ENCODE data around the gene GAST. TPM values are rescaled to one million over a fixed set of nuclear protein-coding genes. Genes with fewer than 3 reads are reported as not detected.

The GAST gene
- total and polyA plus RNA-seq, 2 of the 13 experiments (the other 11 are each of a cell fraction or from before 2014, with no cell fraction given), result 0.32 to 0.42 TPM

GRCh38 chr17:41738077-41738800 is 26.1 kb downstream of the GAST start (continued):
- TF ChIP-seq THAP7 (CRISPR knock-in tag; IDR thresholded peaks at IDR 0.05), result peak; percentile 88
- TF ChIP-seq MLLT10 (CRISPR knock-in tag; IDR thresholded peaks at IDR 0.05), result no peak
- TF ChIP-seq PRPF4 (IDR thresholded peaks at IDR 0.05; ENCODE audit: low read depth, low read length, poor library complexity, severe bottlenecking), result no peak
- no peak; the same call in 1 of the 2 replicates for TF ChIP-seq NR2F6 (IDR thresholded peaks at IDR 0.05)
- TF ChIP-seq NR2F6 (CRISPR knock-in tag; IDR thresholded peaks at IDR 0.05), result 0 out of 2 replicates have a peak, but pooled peaks have one; percentile 63
- no peak; the same call in 1 of the 2 replicates for TF ChIP-seq NRL (CRISPR knock-in tag; IDR thresholded peaks at IDR 0.05; ENCODE audit: borderline replicate concordance)
- peak; percentile 81 for TF ChIP-seq ZBED4 (CRISPR knock-in tag; IDR thresholded peaks at IDR 0.05; ENCODE audit: borderline replicate concordance)
- TF ChIP-seq JUND (CRISPR knock-in tag; IDR thresholded peaks at IDR 0.05), result no peak
- TF ChIP-seq TOE1 (CRISPR knock-in tag; IDR thresholded peaks at IDR 0.05), result no peak
- TF ChIP-seq ZNF207 (IDR thresholded peaks at IDR 0.05; ENCODE audit: borderline replicate concordance), result no peak
- no peak for TF ChIP-seq SALL2 (CRISPR knock-in tag; IDR thresholded peaks at IDR 0.05)
- no peak for TF ChIP-seq PLRG1 (conservative IDR thresholded peaks at IDR 0.05)
- no peak for TF ChIP-seq ZSCAN21 (CRISPR knock-in tag; IDR thresholded peaks at IDR 0.05; ENCODE audit: borderline replicate concordance)
- peak; percentile 27; the same call in 1 of the 2 replicates for TF ChIP-seq DRAP1 (CRISPR knock-in tag; IDR thresholded peaks at IDR 0.05)
- TF ChIP-seq CENPBD1 (CRISPR knock-in tag; IDR thresholded peaks at IDR 0.05; ENCODE audit: borderline replicate concordance, low read depth), result no peak
- TF ChIP-seq PCBP2 (optimal IDR thresholded peaks at IDR 0.05; ENCODE audit: low read depth, low read length, poor library complexity, severe bottlenecking), result no peak
- no peak for TF ChIP-seq GLI4 (CRISPR knock-in tag; IDR thresholded peaks at IDR 0.05; ENCODE audit: borderline replicate concordance)
- no peak for TF ChIP-seq SIX4 (CRISPR knock-in tag; IDR thresholded peaks at IDR 0.05)
- peak; percentile 52 for TF ChIP-seq ARID5B (CRISPR knock-in tag; IDR thresholded peaks at IDR 0.05)
- peak; percentile 74; the same call in 1 of the 2 replicates for TF ChIP-seq ELF3 (CRISPR knock-in tag; IDR thresholded peaks at IDR 0.05)
- TF ChIP-seq ZNF776 (CRISPR knock-in tag; IDR thresholded peaks at IDR 0.05), result no peak
- peak; percentile 77 for TF ChIP-seq ERF (CRISPR knock-in tag; IDR thresholded peaks at IDR 0.05)

All from HepG2 (cell line).